ENCODE data around the gene PSMC1.

- TF ChIP-seq FOXP2 (optimal IDR thresholded peaks at IDR 0.05; ENCODE audit: control extremely low read depth, extremely low read length, insufficient read depth) (no peak), EZH2 (IDR thresholded peaks at IDR 0.05) (no peak), POLR2AphosphoS5 (IDR thresholded peaks at IDR 0.05; ENCODE audit: borderline replicate concordance, low read depth, low read length) (0 out of 2 replicates have a peak, but pooled peaks have one; percentile 29)
Measured at GRCh38 chr14:90274808-90275457, 18.6 kb downstream of the PSMC1 start.

All from SK-N-MC (cell line).